Activated CD4-positive, alpha-beta T cell treated with anti-CD3 and anti-CD28 coated beads, Interleukin-2, amount 50 U/mL, for 24 hours (primary cell): Measurements from ENCODE around the gene CSNK1G1.
"Not testable (repeated sequence)": the region's sequence is repeated elsewhere in the genome, so short reads cannot be mapped to it uniquely, and the experiment has no call there.

Experiments used
- DNase-seq, 2 donors: peaks; one replicate each; pipeline ENCODE4 v3.0.0-alpha.2; 2020; ENCODE audit warnings: low read depth in 1 of 2, low spot score in 1 of 2

Gene CSNK1G1

GRCh38 chr15:64351265-64351664, 4.7 kb downstream of the CSNK1G1 start:
- no peak for DNase-seq

- DNase-seq, result no peak
These were observed 6.6 kb downstream of the CSNK1G1 start for GRCh38 chr15:64349375-64349774.

DNA sequence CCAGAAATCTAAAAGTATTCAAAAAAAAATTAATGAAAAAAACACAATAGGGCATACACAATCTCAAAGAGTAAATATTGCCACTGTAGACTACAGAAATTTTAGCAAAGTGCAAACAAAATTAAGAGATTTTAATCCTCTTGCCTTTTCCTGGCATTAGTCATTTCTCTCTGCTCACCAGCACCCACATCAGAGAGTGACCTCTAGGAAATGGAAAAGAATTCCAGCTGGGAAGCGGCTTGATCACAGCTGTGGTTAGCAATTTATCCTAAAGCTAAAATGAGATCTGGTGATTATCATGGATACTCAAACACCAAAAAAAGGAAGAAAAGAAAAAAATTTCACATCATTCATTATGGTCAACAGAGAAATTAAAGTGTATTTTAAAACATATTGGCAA, 7.5 kb downstream of the CSNK1G1 start:
- DNase-seq, result no peak

GRCh38 chr15:64346242-64346641, 9.7 kb downstream of the CSNK1G1 start:
- not testable (repeated sequence) for DNase-seq

GRCh38 chr15:64344651-64345294, 11.2 kb downstream of the CSNK1G1 start:
- DNase-seq, result no peak

- DNase-seq, result no peak
These were observed 12.1 kb downstream of the CSNK1G1 start for GRCh38 chr15:64343841-64344240.

DNA sequence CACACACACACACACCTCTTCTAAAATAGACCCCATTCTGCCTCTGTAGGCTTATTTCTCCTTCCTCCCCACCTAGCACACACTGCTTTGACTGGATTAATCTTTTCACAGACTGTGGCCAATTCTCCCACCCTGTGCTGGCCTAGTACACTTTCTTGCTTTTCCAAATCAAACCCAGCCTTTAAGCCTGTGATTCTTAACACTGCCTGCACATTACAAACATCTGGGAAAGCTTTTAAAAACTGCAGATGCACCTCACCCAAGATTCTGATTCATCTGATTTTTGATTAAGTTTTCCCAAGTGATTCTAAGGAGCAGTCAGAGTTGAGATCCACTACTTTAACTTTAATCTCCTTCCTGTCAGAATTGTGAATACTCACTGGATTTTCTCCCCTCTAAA, 12.8 kb downstream of the CSNK1G1 start:
- no peak for DNase-seq

- no peak for DNase-seq
These were observed 14.0 kb downstream of the CSNK1G1 start for GRCh38 chr15:64341961-64342360.

- DNase-seq, result no peak
These were observed 15.6 kb downstream of the CSNK1G1 start for GRCh38 chr15:64340355-64340754.

GRCh38 chr15:64337761-64338160, 18.2 kb downstream of the CSNK1G1 start:
- DNase-seq, result no peak

GRCh38 chr15:64333986-64334929, 21.7 kb downstream of the CSNK1G1 start:
- DNase-seq, result peak in 1 of 2 donors; percentile 1

GRCh38 chr15:64333516-64333915, 22.5 kb downstream of the CSNK1G1 start:
- no peak for DNase-seq

DNA sequence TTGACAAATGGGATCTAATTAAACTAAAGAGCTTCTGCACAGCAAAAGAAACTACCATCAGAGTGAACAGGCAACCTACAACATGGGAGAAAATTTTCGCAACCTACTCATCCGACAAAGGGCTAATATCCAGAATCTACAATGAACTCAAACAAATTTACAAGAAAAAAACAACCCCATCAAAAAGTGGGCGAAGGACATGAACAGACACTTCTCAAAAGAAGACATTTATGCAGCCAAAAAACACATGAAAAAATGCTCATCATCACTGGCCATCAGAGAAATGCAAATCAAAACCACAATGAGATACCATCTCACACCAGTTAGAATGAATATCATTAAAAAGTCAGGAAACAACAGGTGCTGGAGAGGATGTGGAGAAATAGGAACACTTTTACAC, 24.3 kb downstream of the CSNK1G1 start:
- not testable (repeated sequence) for DNase-seq

DNA sequence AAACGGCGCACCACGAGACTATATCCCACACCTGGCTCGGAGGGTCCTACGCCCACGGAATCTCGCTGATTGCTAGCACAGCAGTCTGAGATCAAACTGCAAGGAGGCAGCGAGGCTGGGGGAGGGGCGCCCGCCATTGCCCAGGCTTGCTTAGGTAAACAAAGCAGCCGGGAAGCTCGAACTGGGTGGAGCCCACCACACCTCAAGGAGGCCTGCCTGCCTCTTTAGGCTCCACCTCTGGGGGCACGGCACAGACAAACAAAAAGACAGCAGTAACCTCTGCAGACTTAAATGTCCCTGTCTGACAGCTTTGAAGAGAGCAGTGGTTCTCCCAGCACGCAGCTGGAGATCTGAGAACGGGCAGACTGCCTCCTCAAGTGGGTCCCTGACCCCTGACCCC, 29.0 kb downstream of the CSNK1G1 start:
- not testable (repeated sequence) for DNase-seq

DNA sequence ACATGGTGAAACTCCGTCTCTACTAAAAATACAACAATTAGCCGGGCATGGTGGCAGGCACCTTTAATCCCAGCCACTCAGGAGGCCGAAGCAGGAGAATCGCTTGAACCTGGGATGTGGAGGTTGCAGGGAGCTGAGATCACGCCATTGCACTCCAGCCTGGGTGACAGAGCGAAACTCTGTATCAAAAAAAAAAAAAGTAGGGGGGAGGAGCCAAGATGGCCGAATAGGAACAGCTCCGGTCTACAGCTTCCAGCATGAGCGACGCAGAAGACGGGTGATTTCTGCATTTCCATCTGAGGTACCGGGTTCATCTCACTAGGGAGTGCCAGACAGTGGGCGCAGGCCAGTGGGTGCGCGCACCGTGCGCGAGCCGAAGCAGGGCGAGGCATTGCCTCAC, 29.5 kb downstream of the CSNK1G1 start:
- not testable (repeated sequence) for DNase-seq

DNA sequence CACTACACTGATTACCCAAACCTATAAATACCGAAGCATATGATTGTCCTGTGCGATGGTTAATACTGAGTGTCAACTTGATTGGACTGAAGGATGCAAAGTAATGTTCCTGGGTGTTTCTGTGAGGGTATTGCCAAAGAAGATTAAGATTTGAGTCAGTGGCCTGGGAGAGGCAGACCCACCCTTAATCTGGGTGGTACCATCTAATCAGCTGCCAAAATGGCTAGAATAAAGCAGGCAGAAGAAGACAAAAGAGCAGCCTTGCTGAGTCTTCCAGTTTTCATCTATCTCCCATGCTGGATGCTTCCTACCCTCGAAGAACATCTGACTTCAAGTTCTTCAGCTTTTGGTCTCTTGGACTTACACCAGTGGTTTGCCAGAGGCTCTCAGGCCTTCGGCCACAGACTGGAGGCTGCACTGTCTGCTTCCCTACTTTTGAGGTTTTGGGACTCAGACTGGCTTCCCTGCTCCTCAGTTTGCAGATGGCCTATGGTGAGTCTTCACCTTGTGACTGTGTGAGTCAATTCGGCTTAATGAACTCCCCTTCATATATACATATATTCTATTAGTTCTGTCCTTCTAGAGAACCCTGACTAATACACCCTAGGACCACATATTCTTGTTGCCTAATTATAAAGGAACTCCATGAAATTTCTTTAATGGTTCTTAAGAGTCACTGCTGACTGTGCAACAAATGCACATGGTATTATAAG, 31.7 kb downstream of the CSNK1G1 start:
- DNase-seq, result no peak

DNA sequence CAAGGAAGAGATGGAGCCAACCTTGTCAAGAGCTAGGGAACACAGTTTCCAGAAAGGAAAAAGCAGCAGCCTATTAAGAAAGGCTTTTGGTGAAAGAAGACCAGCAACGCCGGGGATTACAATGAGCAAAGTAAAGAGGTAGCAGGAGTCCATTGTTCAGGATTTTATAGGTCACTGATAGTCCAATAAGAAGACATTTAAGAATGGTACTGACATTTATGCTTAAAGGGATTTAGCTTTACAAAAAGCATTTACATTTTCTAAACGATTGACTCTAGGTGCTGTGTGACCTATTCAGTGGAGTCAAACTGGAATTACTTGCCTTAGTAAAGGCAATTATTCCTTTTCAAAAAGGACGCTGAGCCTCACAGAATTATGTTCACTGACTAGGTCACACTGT, 40.8 kb downstream of the CSNK1G1 start:
- DNase-seq, result no peak

GRCh38 chr15:64314456-64314855, 41.5 kb downstream of the CSNK1G1 start:
- no peak for DNase-seq

GRCh38 chr15:64311566-64311965, 44.4 kb downstream of the CSNK1G1 start:
- no peak for DNase-seq

- no peak for DNase-seq
These were observed 45.9 kb downstream of the CSNK1G1 start for GRCh38 chr15:64310036-64310435.

DNA sequence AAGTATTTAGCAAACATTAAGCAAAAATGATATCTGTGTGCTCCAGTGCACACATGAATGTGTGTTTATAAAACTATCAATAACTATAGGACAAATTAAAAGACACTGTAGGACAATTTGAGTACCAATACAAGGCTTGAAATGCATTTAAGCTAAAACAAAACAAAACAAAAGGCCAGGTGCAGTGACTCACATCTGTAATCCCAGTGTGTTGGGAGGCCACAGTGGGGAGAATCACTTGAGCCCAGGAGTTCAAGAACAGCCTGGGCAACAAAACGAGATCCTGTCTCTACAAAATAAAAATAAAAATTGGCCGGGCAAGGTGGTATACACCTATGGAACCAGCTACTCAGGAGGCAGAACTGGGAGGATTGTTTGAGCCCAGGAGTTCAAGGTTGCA, 50.7 kb downstream of the CSNK1G1 start:
- DNase-seq, result no peak

DNA sequence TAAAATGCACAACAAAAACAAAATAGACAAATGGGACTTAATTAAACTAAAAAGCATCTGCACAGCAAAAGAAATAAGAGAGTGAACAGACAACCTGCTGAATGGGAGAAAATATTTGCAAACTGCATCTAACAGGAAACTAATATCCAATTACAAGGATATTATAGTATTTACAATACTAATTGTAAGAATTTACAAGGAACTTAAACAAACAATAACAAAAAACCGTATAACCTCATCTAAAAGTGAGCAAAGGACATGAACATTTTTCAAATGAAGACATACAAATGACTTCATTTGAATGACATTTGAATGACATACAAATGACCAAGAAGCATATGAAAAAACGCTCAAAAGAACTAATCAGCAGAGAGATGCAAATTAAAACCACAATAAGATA, 66.4 kb downstream of the CSNK1G1 start:
- DNase-seq, result no peak
